HG03139 (cell line): ENCODE results near the gene MYLK.

Source experiments
- ATAC-seq: cut with Tn5 transposase; IDR thresholded peaks from one replicate; pipeline ENCODE4 v1.9.1; 2021; ENCODE audit not compliant: unreplicated experiment

Gene MYLK

GRCh38 chr3:123878807-123879206, 5.3 kb downstream of the MYLK start:
- ATAC-seq, result no peak

- no peak for ATAC-seq
Measured at GRCh38 chr3:123877965-123878364, 6.2 kb downstream of the MYLK start.

GRCh38 chr3:123877466-123877865, 6.7 kb downstream of the MYLK start:
- no peak for ATAC-seq

GRCh38 chr3:123876858-123877257, 7.3 kb downstream of the MYLK start:
- no peak for ATAC-seq

GRCh38 chr3:123872621-123873020, 11.5 kb downstream of the MYLK start:
- no peak for ATAC-seq

GRCh38 chr3:123871946-123872345, 12.2 kb downstream of the MYLK start:
- ATAC-seq, result no peak

- no peak for ATAC-seq
Measured at GRCh38 chr3:123870033-123870432, 14.1 kb downstream of the MYLK start.

- ATAC-seq, result no peak
Measured at GRCh38 chr3:123869165-123869564, 15.0 kb downstream of the MYLK start.

GRCh38 chr3:123864706-123865105, 19.4 kb downstream of the MYLK start:
- no peak for ATAC-seq

- ATAC-seq, result no peak
Measured at GRCh38 chr3:123862152-123862551, 22.0 kb downstream of the MYLK start.

- no peak for ATAC-seq
Measured at GRCh38 chr3:123861081-123861836, 22.9 kb downstream of the MYLK start.

GRCh38 chr3:123859177-123859576, 25.0 kb downstream of the MYLK start:
- no peak for ATAC-seq

GRCh38 chr3:123854905-123855304, 29.2 kb downstream of the MYLK start:
- ATAC-seq, result no peak

- no peak for ATAC-seq
Measured at GRCh38 chr3:123853686-123854372, 30.3 kb downstream of the MYLK start.

- no peak for ATAC-seq
Measured at GRCh38 chr3:123847209-123847608, 36.9 kb downstream of the MYLK start.

GRCh38 chr3:123843668-123844067, 40.5 kb downstream of the MYLK start:
- ATAC-seq, result no peak

- no peak for ATAC-seq
Measured at GRCh38 chr3:123842711-123843110, 41.4 kb downstream of the MYLK start.

- ATAC-seq, result no peak
Measured at GRCh38 chr3:123841476-123842238, 42.5 kb downstream of the MYLK start.

- ATAC-seq, result no peak
Measured at GRCh38 chr3:123840961-123841360, 43.2 kb downstream of the MYLK start.

- no peak for ATAC-seq
Measured at GRCh38 chr3:123837858-123838257, 46.3 kb downstream of the MYLK start.

GRCh38 chr3:123834631-123835030, 49.5 kb downstream of the MYLK start:
- ATAC-seq, result no peak

- ATAC-seq, result no peak
Measured at GRCh38 chr3:123833398-123833785, 50.7 kb downstream of the MYLK start.
